Keratinocyte (primary cell): Measurements from ENCODE around the gene RNU6-8. TPM values are rescaled to one million over a fixed set of nuclear protein-coding genes. Genes with fewer than 3 reads are reported as not detected.

Source experiments
- DNase-seq: peaks from one replicate; pipeline ENCODE4 v3.0.0-alpha.2; 2011; ENCODE audit warnings: low read depth, missing footprints, low spot score
- FAIRE-seq: peaks from 2 replicates; lab custom pipeline; 2011; peaks lifted over from hg19 to GRCh38; lab: Jason Lieb, UNC
- H2AFZ ChIP-seq: 2 replicates; pipeline ENCODE4 v1.6.0; 2012; ENCODE audit warnings: low read length, control low read depth, inconsistent platforms; ENCODE audit not compliant: control insufficient read depth
- H3K27ac ChIP-seq: 2 replicates; pipeline ENCODE4 v1.5.1; 2011; ENCODE audit warnings: low read length; ENCODE audit not compliant: control insufficient read depth, insufficient read depth
- H3K27me3 ChIP-seq: 3 replicates; pipeline ENCODE4 v1.6.0; 2011; ENCODE audit warnings: low read length; ENCODE audit not compliant: control insufficient read depth, insufficient read depth; ENCODE audit errors: extremely low read depth
- H3K36me3 ChIP-seq, 2 experiments: 2 replicates in 1 of 2; 3 replicates in 1 of 2; pipeline ENCODE4 v1.5.1; 2011; ENCODE audit warnings: low read length in 2 of 2, mild to moderate bottlenecking in 1 of 2; ENCODE audit not compliant: control insufficient read depth in 2 of 2, insufficient read depth in 2 of 2; ENCODE audit errors: extremely low read depth in 1 of 2
- H3K4me1 ChIP-seq: 3 replicates; pipeline ENCODE4 v1.5.1; 2011; ENCODE audit warnings: low read length; ENCODE audit not compliant: control insufficient read depth, insufficient read depth; ENCODE audit errors: extremely low read depth
- H3K4me2 ChIP-seq: 3 replicates; pipeline ENCODE4 v1.6.0; 2011; ENCODE audit warnings: low read depth, low read length; ENCODE audit not compliant: control insufficient read depth, insufficient read depth; ENCODE audit errors: extremely low read depth
- H3K4me3 ChIP-seq, 3 experiments: fragments of 200-600 bp in 1 of 3; sonication (generic) in 1 of 3; 2 replicates in 2 of 3; 3 replicates in 1 of 3; pipeline ENCODE4 v1.5.1; 2011 to 2016; ENCODE audit warnings: low read length in 3 of 3, mild to moderate bottlenecking in 3 of 3, control low read depth in 2 of 3, inconsistent platforms in 1 of 3, low read depth in 1 of 3, mixed read lengths in 1 of 3, mixed run types in 1 of 3, moderate library complexity in 1 of 3; ENCODE audit not compliant: control insufficient read depth in 2 of 3, insufficient read depth in 2 of 3; ENCODE audit errors: extremely low read depth in 1 of 3
- H3K79me2 ChIP-seq: 2 replicates; pipeline ENCODE4 v1.6.0; 2012; ENCODE audit warnings: low read length; ENCODE audit not compliant: control insufficient read depth, insufficient read depth
- H3K9ac ChIP-seq: 3 replicates; pipeline ENCODE4 v1.6.0; 2011; ENCODE audit warnings: low read length; ENCODE audit not compliant: control insufficient read depth, insufficient read depth; ENCODE audit errors: extremely low read depth
- H3K9me1 ChIP-seq: 3 replicates; pipeline ENCODE4 v1.6.0; 2011; ENCODE audit warnings: low read length; ENCODE audit not compliant: control insufficient read depth, insufficient read depth; ENCODE audit errors: extremely low read depth
- H3K9me3 ChIP-seq: 2 replicates; pipeline ENCODE4 v1.5.1; 2012; ENCODE audit warnings: low read depth, low read length; ENCODE audit not compliant: control insufficient read depth
- H4K20me1 ChIP-seq: 3 replicates; pipeline ENCODE4 v1.6.0; 2011; ENCODE audit warnings: low read length; ENCODE audit not compliant: control insufficient read depth, insufficient read depth; ENCODE audit errors: extremely low read depth
- EZH2 ChIP-seq: IDR thresholded peaks from one replicate; pipeline ENCODE4 v1.6.1; 2012; ENCODE audit warnings: inconsistent platforms, mild to moderate bottlenecking, low read length, moderate library complexity
- dilution Hi-C: fragments of 300-500 bp; cut with MboI; formaldehyde crosslinking; loops from one replicate; pipeline ENCODE4 v1.7.0; 2020; ENCODE audit warnings: low sequenced_read_pairs; ENCODE audit not compliant: extremely low pct_ligation_motif_present
- polyA plus RNA-seq, 5 experiments: library from polyadenylated mRNA; depleted of rRNA in 3 of 5; stranded (reverse) in 3 of 5; stranded (forward) in 1 of 5; unstranded in 1 of 5; fragments of >200 nt; gene quantifications; 1 replicate in 1 of 5; 2 replicates in 3 of 5; 3 replicates in 1 of 5; pipeline versions ENCODE4 v1.2.1 to v1.2.3, GENCODE V29; 2011 to 2012; ENCODE audit warnings: missing spikeins in 2 of 5, low read depth in 1 of 5, low replicate concordance in 1 of 5
- TF ChIP-seq, protein P1 (sequence below), 3 experiments: IDR thresholded peaks in 1 of 3; conservative IDR thresholded peaks in 1 of 3; optimal IDR thresholded peaks in 1 of 3; 2 replicates in 2 of 3; 3 replicates in 1 of 3; pipeline versions ENCODE3 to v1.5.1; 2011; ENCODE audit warnings: low read length in 3 of 3, mild to moderate bottlenecking in 3 of 3, moderate library complexity in 2 of 3, control low read depth in 1 of 3, inconsistent platforms in 1 of 3; ENCODE audit not compliant: insufficient read depth in 2 of 3; ENCODE audit errors: extremely low read depth in 1 of 3

RNU6-8 gene
- polyA plus RNA-seq, 1 donor (not counting 4 experiments of a cell fraction or from before 2014, with no cell fraction given) = not detected

DNA sequence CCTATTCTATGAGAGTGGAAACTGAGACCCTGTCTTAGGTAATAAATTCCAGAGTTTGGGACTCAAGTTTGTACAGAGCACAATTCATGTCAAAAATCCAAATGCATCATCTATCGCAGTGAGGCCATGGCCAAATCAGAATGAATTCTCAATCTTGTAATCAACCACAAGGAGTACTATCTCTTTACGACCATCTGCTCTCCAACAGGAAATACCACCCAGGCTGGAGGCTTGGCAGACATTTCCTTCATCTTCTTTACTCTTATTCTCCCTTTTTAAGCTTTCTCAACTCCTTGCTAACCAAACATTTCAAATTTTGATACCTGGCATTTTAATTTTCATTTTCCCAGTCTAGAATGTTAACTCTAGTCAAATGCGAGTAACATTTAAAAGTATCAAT is 33.9 kb downstream of the RNU6-8 start:
- Histone ChIP-seq H3K4me1 (no peaks in the 10 kb centered on the region), H3K9me3 (no peaks in the 10 kb centered on the region), H3K27ac (no peak overlapping the region), H3K9ac (no peak overlapping the region), H3K79me2 (no peaks in the 10 kb centered on the region), H3K27me3 (no peaks in the 10 kb centered on the region), H4K20me1 (no peaks in the 10 kb centered on the region), H3K4me3 (no peak overlapping the region), H3K36me3 (no peaks in the 10 kb centered on the region), H3K4me2 (no peak overlapping the region), H3K9me1 (no peaks in the 10 kb centered on the region), H2AFZ (no peak overlapping the region)
- no peak for TF ChIP-seq EZH2
- TF ChIP-seq, protein P1, sequence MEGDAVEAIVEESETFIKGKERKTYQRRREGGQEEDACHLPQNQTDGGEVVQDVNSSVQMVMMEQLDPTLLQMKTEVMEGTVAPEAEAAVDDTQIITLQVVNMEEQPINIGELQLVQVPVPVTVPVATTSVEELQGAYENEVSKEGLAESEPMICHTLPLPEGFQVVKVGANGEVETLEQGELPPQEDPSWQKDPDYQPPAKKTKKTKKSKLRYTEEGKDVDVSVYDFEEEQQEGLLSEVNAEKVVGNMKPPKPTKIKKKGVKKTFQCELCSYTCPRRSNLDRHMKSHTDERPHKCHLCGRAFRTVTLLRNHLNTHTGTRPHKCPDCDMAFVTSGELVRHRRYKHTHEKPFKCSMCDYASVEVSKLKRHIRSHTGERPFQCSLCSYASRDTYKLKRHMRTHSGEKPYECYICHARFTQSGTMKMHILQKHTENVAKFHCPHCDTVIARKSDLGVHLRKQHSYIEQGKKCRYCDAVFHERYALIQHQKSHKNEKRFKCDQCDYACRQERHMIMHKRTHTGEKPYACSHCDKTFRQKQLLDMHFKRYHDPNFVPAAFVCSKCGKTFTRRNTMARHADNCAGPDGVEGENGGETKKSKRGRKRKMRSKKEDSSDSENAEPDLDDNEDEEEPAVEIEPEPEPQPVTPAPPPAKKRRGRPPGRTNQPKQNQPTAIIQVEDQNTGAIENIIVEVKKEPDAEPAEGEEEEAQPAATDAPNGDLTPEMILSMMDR (optimal IDR thresholded peaks at IDR 0.05 in 1 of 3, IDR thresholded peaks at IDR 0.05 in 1 of 3, conservative IDR thresholded peaks at IDR 0.05 in 1 of 3; ENCODE audit: extremely low read depth in 1 of 3, insufficient read depth in 2 of 3, low read length in 3 of 3) = no peak
- no peak for DNase-seq
- dilution Hi-C loops = no loop called here
- no peak for FAIRE-seq

GRCh38 chr14:32167907-32168306 is 35.2 kb downstream of the RNU6-8 start:
- Histone ChIP-seq H3K9ac (no peak overlapping the region), H2AFZ (no peak overlapping the region), H3K27me3 (no peaks in the 10 kb centered on the region), H3K9me1 (no peaks in the 10 kb centered on the region), H3K4me1 (no peaks in the 10 kb centered on the region), H3K4me2 (no peak overlapping the region), H3K9me3 (no peaks in the 10 kb centered on the region), H3K79me2 (no peaks in the 10 kb centered on the region), H4K20me1 (no peaks in the 10 kb centered on the region), H3K4me3 (no peak overlapping the region), H3K36me3 (no peaks in the 10 kb centered on the region), H3K27ac (no peak overlapping the region)
- FAIRE-seq (peak; percentile 36), DNase-seq (peak; percentile 9)
- no peak for TF ChIP-seq EZH2
- TF ChIP-seq, protein P1 (optimal IDR thresholded peaks at IDR 0.05 in 1 of 3, IDR thresholded peaks at IDR 0.05 in 1 of 3, conservative IDR thresholded peaks at IDR 0.05 in 1 of 3; ENCODE audit: extremely low read depth in 1 of 3, insufficient read depth in 2 of 3, low read length in 3 of 3) = no peak
- dilution Hi-C loops = no loop called here
